ENCODE data around the gene KIF18A. TPM values are rescaled to one million over a fixed set of nuclear protein-coding genes. Genes with fewer than 3 reads are reported as not detected.

Gene KIF18A
- total RNA-seq, 1 donor from 2014 or later: not detected

DNA sequence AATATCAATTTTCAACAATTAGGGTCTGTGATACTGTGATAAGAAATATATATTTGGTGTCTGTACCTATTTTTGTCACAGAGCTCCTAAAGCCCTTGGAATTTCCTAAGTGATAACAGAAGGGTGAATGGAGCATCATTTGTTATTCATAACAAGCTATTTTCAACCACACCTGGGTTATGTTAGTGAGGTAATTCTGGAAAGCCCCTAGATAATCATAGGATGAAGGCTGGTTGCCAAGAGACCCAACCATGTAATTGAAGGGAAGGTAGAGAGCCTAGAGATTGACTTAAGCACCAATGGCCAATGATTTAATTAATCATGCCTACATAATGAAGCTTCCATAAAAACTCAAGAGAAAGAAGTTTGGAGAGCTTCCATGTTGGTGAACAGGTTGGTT, 109.4 kb downstream of the KIF18A start:
- Histone ChIP-seq H3K36me3 (no peaks in the 10 kb centered on the region), H3K4me1 (no peaks in the 10 kb centered on the region), H3K4me3 (no peak overlapping the region), H3K27me3 (no peaks in the 10 kb centered on the region), H3K9me3 (peaks cover 4 to 7% of the 10 kb centered on the region in 2 donors), H3K27ac (no peak overlapping the region)
- intact Hi-C loops (cut with DNase I): no loop called here
- TF ChIP-seq, protein P1, sequence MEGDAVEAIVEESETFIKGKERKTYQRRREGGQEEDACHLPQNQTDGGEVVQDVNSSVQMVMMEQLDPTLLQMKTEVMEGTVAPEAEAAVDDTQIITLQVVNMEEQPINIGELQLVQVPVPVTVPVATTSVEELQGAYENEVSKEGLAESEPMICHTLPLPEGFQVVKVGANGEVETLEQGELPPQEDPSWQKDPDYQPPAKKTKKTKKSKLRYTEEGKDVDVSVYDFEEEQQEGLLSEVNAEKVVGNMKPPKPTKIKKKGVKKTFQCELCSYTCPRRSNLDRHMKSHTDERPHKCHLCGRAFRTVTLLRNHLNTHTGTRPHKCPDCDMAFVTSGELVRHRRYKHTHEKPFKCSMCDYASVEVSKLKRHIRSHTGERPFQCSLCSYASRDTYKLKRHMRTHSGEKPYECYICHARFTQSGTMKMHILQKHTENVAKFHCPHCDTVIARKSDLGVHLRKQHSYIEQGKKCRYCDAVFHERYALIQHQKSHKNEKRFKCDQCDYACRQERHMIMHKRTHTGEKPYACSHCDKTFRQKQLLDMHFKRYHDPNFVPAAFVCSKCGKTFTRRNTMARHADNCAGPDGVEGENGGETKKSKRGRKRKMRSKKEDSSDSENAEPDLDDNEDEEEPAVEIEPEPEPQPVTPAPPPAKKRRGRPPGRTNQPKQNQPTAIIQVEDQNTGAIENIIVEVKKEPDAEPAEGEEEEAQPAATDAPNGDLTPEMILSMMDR (IDR thresholded peaks at IDR 0.05): no peak
- DNase-seq (ENCODE audit: low spot score in 2 of 2): no peak

DNA sequence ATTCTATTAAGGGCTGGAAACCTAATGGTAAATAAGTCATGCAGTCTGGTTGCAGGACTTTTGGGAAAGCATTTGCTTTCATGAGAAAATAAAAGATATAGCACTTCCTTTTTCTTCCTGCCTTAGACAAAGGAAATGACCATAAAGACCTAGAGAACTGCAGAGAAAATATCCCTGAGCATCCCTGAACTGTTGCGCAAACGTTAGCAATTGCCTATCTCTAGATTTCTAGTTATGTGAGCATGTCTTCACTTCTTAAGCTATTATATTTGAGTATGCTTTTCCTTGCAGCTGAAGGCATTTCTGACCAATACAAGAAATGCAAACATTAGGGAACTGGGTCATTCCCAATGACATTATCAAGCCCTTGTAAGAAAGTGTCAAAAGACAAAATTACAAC, 110.6 kb downstream of the KIF18A start:
- no peaks in the 10 kb centered on the region for H3K4me1 ChIP-seq
- H3K27ac ChIP-seq: no peak overlapping the region
- no peak overlapping the region for H3K4me3 ChIP-seq
- no peaks in the 10 kb centered on the region for H3K9me3 ChIP-seq
- H3K27me3 ChIP-seq: no peaks in the 10 kb centered on the region
- TF ChIP-seq, protein P1 (IDR thresholded peaks at IDR 0.05): no peak
- no peak for DNase-seq (ENCODE audit: low spot score in 2 of 2)
- H3K36me3 ChIP-seq: no peaks in the 10 kb centered on the region
- intact Hi-C loops (cut with DNase I): no loop called here

DNA sequence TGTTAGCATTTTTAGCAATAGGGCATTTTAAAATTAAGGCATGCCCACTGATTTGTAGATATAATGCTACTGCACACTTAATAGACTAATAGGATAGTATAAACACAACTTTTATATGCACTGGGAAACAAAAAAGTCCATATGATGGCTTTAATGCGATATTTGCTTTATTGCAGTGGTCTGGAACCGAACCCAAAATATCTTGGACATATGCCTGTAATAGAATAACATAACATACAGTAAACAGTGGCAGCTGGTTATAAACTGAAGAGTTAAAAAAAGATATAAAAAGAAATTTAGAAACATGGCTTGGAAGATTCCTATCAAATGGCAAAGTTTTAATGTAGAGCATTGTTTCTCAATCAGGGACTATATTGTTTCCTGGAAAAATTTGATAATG, 111.9 kb downstream of the KIF18A start:
- H3K36me3 ChIP-seq: no peaks in the 10 kb centered on the region
- intact Hi-C loops (cut with DNase I): no loop called here
- no peaks in the 10 kb centered on the region for H3K9me3 ChIP-seq
- H3K4me3 ChIP-seq: no peak overlapping the region
- H3K4me1 ChIP-seq: no peaks in the 10 kb centered on the region
- no peaks in the 10 kb centered on the region for H3K27me3 ChIP-seq
- H3K27ac ChIP-seq: no peak overlapping the region
- TF ChIP-seq, protein P1 (IDR thresholded peaks at IDR 0.05): no peak
- no peak for DNase-seq (ENCODE audit: low spot score in 2 of 2)

DNA sequence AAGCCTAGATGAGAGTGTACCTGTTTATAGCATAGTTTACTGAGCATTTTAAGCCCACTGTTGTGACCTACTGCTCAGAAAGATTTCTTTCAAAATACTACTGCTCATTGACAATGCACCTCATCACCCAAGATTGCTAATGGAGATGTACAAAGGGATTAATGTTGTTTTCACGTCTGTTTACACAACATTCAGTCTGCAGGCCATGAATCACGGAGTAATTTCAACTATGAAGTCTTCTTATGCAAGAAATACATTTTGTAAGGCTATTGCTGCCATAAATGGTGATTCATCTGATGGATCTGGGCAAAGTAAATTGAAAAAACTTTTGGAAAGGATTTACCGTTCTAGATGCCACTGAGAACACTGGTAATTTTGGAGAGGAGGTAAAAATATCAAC, 112.9 kb downstream of the KIF18A start:
- H3K4me1 ChIP-seq: no peaks in the 10 kb centered on the region
- H3K36me3 ChIP-seq: no peaks in the 10 kb centered on the region
- no peak for DNase-seq (ENCODE audit: low spot score in 2 of 2)
- H3K4me3 ChIP-seq: no peak overlapping the region
- TF ChIP-seq, protein P1 (IDR thresholded peaks at IDR 0.05): no peak
- no peaks in the 10 kb centered on the region for H3K27me3 ChIP-seq
- intact Hi-C loops (cut with DNase I): no loop called here
- no peaks in the 10 kb centered on the region for H3K9me3 ChIP-seq
- no peak overlapping the region for H3K27ac ChIP-seq

- no peaks in the 10 kb centered on the region for H3K9me3 ChIP-seq
- TF ChIP-seq, protein P1 (IDR thresholded peaks at IDR 0.05): no peak
- no peaks in the 10 kb centered on the region for H3K36me3 ChIP-seq
- intact Hi-C loops (cut with DNase I): no loop called here
- DNase-seq (ENCODE audit: low spot score in 2 of 2): no peak
- no peaks in the 10 kb centered on the region for H3K4me1 ChIP-seq
- H3K27me3 ChIP-seq: no peaks in the 10 kb centered on the region
- H3K4me3 ChIP-seq: no peak overlapping the region
- H3K27ac ChIP-seq: no peak overlapping the region
These were observed 116.2 kb downstream of the KIF18A start for GRCh38 chr11:27991736-27992135.

GRCh38 chr11:27977527-27977926, 130.4 kb downstream of the KIF18A start:
- Histone ChIP-seq H3K9me3 (no peaks in the 10 kb centered on the region), H3K27ac (no peak overlapping the region), H3K4me1 (no peaks in the 10 kb centered on the region), H3K36me3 (no peaks in the 10 kb centered on the region), H3K27me3 (no peaks in the 10 kb centered on the region), H3K4me3 (no peak overlapping the region)
- intact Hi-C loops (cut with DNase I): no loop called here
- no peak for DNase-seq (ENCODE audit: low spot score in 2 of 2)
- TF ChIP-seq, protein P1 (IDR thresholded peaks at IDR 0.05): no peak
